ENCODE measurements around the gene RSPH10B2. TPM values are rescaled to one million over a fixed set of nuclear protein-coding genes. Genes with fewer than 3 reads are reported as not detected.

The RSPH10B2 gene
- total and polyA plus RNA-seq, 9 of the 15 experiments (the other 6 are each of a cell fraction or from before 2014, with no cell fraction given): 0.04 to 0.11 (median 0.08) TPM; not detected in 5

DNA sequence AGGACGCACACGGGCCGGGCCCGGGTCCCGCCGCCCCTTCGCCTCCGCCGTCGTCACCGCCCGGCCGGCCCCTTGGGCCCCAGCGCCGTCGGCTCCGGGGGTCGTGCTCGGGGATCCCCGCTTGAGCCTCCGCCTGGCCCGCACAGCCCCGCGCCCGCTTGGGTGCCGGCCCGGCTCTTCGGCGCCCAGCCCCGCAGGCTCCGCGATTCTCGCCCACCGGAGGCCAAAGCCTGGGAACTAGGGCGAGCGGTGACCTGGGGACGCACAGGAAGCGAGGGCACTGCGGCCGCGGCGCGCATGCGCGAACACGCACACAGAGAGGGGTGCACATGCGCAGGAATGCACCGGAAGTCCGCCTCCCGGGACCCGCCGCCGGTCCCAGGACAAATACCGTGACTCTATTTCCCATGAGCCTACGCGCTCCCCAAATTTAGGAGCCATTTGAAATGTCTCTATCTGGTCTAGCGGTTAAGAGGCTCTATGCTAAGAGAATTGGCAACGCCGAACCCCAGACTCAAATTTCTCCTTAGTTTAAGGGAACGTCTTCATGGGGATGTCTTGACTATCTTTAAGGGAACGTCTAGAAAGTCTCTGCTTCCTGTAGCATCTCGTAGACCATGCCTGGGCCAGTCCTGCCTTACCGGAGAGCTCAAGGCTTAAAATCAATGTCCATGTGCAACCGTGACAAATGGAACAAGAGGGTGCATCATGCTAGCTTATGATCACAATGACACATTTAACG, 47.1 kb upstream of the RSPH10B2 start, which contains the start of gene ZNF12 (continued):
- TF ChIP-seq ZNF280B (CRISPR knock-in tag; IDR thresholded peaks at IDR 0.05) (no peak), EZH2 (IDR thresholded peaks at IDR 0.05; ENCODE audit: borderline replicate concordance, low read depth, low read length) (no peak), PCBP1 (IDR thresholded peaks at IDR 0.05; ENCODE audit: low read depth, low read length, poor library complexity, severe bottlenecking) (no peak), ATF2 (CRISPR knock-in tag; IDR thresholded peaks at IDR 0.05) (no peak), ZNF232 (CRISPR knock-in tag; IDR thresholded peaks at IDR 0.05) (no peak), ARNT (IDR thresholded peaks at IDR 0.05) (peak; percentile 31 to 52; a peak in 1 of 4 replicates), ZBTB8A (IDR thresholded peaks at IDR 0.05; ENCODE audit: partially characterized antibody) (no peak), HDAC3 (IDR thresholded peaks at IDR 0.05; ENCODE audit: borderline replicate concordance, partially characterized antibody) (no peak), CXXC5 (CRISPR knock-in tag; IDR thresholded peaks at IDR 0.05) (peak; percentile 87), ZNF444 (CRISPR knock-in tag; IDR thresholded peaks at IDR 0.05) (no peak), ZNF583 (CRISPR knock-in tag; IDR thresholded peaks at IDR 0.05) (no peak), RAD51 (IDR thresholded peaks at IDR 0.05; ENCODE audit: borderline replicate concordance, low read depth) (no peak), SRSF3 (IDR thresholded peaks at IDR 0.05; ENCODE audit: insufficient read depth, low read length) (no peak), TAF1 (IDR thresholded peaks at IDR 0.05; ENCODE audit: control insufficient read depth, extremely low read depth, insufficient read depth, low read length, severe bottlenecking) (peak; percentile 74)
- TF ChIP-seq, protein P1, sequence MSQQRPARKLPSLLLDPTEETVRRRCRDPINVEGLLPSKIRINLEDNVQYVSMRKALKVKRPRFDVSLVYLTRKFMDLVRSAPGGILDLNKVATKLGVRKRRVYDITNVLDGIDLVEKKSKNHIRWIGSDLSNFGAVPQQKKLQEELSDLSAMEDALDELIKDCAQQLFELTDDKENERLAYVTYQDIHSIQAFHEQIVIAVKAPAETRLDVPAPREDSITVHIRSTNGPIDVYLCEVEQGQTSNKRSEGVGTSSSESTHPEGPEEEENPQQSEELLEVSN (IDR thresholded peaks at IDR 0.05; ENCODE audit: borderline replicate concordance in 1 of 2, extremely low read depth in 1 of 2, insufficient read depth in 1 of 2, insufficient read length in 1 of 2, low read depth in 1 of 2, low read length in 1 of 2, poor library complexity in 1 of 2, severe bottlenecking in 1 of 2): no peak
- TF ChIP-seq, protein P2, sequence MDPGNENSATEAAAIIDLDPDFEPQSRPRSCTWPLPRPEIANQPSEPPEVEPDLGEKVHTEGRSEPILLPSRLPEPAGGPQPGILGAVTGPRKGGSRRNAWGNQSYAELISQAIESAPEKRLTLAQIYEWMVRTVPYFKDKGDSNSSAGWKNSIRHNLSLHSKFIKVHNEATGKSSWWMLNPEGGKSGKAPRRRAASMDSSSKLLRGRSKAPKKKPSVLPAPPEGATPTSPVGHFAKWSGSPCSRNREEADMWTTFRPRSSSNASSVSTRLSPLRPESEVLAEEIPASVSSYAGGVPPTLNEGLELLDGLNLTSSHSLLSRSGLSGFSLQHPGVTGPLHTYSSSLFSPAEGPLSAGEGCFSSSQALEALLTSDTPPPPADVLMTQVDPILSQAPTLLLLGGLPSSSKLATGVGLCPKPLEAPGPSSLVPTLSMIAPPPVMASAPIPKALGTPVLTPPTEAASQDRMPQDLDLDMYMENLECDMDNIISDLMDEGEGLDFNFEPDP (CRISPR knock-in tag; IDR thresholded peaks at IDR 0.05): no peak
- TF ChIP-seq, protein P3, sequence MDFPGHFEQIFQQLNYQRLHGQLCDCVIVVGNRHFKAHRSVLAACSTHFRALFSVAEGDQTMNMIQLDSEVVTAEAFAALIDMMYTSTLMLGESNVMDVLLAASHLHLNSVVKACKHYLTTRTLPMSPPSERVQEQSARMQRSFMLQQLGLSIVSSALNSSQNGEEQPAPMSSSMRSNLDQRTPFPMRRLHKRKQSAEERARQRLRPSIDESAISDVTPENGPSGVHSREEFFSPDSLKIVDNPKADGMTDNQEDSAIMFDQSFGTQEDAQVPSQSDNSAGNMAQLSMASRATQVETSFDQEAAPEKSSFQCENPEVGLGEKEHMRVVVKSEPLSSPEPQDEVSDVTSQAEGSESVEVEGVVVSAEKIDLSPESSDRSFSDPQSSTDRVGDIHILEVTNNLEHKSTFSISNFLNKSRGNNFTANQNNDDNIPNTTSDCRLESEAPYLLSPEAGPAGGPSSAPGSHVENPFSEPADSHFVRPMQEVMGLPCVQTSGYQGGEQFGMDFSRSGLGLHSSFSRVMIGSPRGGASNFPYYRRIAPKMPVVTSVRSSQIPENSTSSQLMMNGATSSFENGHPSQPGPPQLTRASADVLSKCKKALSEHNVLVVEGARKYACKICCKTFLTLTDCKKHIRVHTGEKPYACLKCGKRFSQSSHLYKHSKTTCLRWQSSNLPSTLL (IDR thresholded peaks at IDR 0.05): no peak
